Activated T-helper 1 cell treated with anti-CD3 and anti-CD28 coated beads, Interleukin-12 subunit alpha, Interleukin-12 subunit beta, Interleukin-2, Interleukin-4 antibody, amounts not matched to agents 30 ng/mL and 10 ng/mL and 1 ng/mL, durations not matched to agents 14 hours and 24 hours and 36 hours (primary cell): ENCODE data around the gene CUX1. TPM values are rescaled to one million over a fixed set of nuclear protein-coding genes. Genes with fewer than 3 reads are reported as not detected.
"Not testable (repeated sequence)": the region's sequence is repeated elsewhere in the genome, so short reads cannot be mapped to it uniquely, and the experiment has no call there.

Source experiments
- DNase-seq: peaks from one replicate; pipeline ENCODE4 v3.0.0; 2021; ENCODE audit warnings: low spot score
- H3K27ac Mint-ChIP-seq: one replicate; pipeline ENCODE4 v1.8.0; 2021; ENCODE audit warnings: mild to moderate bottlenecking, mixed read lengths
- H3K27me3 Mint-ChIP-seq: one replicate; pipeline ENCODE4 v1.8.0; 2022; ENCODE audit warnings: mild to moderate bottlenecking, moderate library complexity, mixed read lengths; ENCODE audit not compliant: insufficient read depth
- H3K36me3 Mint-ChIP-seq: one replicate; pipeline ENCODE4 v1.8.0; 2021; ENCODE audit warnings: low read depth, mixed read lengths
- H3K4me1 Mint-ChIP-seq: one replicate; pipeline ENCODE4 v1.8.0; 2021; ENCODE audit warnings: low read depth, mixed read lengths
- H3K4me3 Mint-ChIP-seq: one replicate; pipeline ENCODE4 v1.8.0; 2021; ENCODE audit warnings: mild to moderate bottlenecking, moderate library complexity, mixed read lengths
- H3K9me3 Mint-ChIP-seq: one replicate; pipeline ENCODE4 v1.8.0; 2021; ENCODE audit warnings: mixed read lengths
- intact Hi-C: fragments of 100-400 bp; cut with micrococcal nuclease; formaldehyde crosslinking; loops from one replicate; pipeline ENCODE4 v1.15.1; 2024
- total RNA-seq: library from RNA; stranded (reverse); gene quantifications from 2 replicates; pipeline ENCODE4 v1.2.3, GENCODE V29; 2022

Gene CUX1
- total RNA-seq, 1 donor from 2014 or later: 26.9 TPM

DNA sequence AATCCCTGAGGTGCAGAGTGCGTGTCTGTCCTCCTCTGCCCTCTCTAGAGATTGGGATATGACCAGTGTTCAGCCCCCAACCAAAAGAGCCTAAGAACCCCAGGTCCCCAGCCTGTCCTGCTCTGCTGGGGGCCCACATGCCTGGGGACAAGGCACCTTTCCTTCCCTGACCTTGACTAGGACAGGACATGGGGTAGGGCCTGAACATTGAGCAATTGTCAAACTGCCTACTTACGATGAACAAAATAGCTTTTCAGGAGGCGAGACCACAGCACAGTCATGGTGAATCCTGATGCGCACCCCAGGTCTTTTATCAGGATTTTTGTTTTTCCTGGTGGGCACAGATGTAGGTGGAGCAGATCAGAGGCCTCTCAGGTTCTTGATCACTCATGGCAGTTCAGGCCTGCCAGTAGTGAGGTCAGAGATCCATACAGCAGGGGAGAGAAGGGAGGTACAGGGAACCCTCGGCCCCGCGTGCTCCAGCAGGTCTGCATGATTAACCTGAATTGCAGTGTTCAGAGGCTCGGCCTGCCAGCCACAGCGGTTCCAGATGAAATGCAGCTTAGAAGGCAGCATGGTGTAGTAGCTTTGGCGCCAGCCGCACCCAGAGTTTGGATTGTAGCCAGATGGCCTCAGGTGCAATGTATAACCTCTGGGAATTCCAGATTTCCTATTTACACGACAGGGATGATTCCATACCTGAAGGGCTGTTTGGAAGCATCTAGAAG, 191.3 kb downstream of the CUX1 start:
- intact Hi-C loops: no loop called here
- no peak overlapping the region for H3K4me3 Mint-ChIP-seq
- H3K4me1 Mint-ChIP-seq: no peaks in the 10 kb centered on the region
- DNase-seq: no peak
- no peaks in the 10 kb centered on the region for H3K9me3 Mint-ChIP-seq
- no peak overlapping the region for H3K27ac Mint-ChIP-seq
- no peaks in the 10 kb centered on the region for H3K36me3 Mint-ChIP-seq
- no peaks in the 10 kb centered on the region for H3K27me3 Mint-ChIP-seq

DNA sequence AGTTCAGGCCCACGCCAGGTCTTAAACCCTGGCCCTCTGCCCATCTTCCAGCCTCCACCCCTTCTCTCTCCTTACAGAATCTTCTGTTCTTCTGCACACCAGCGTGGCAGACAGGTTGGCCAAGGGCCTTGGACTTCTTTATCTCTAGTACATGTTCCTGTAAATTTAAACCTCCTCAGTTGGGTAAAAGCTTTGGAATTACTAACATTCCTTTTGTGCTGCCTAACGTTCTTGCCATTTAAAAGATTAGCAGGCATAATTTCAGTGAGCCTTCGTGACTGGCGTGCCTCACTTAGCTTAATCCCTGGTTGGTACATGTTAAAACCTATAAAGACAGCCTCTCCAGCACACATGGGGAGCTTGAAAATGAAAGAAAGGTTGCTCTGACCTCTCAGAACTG, 192.2 kb downstream of the CUX1 start:
- no peaks in the 10 kb centered on the region for H3K9me3 Mint-ChIP-seq
- no peaks in the 10 kb centered on the region for H3K27me3 Mint-ChIP-seq
- H3K4me3 Mint-ChIP-seq: no peak overlapping the region
- intact Hi-C loops: no loop called here
- H3K4me1 Mint-ChIP-seq: no peaks in the 10 kb centered on the region
- no peak overlapping the region for H3K27ac Mint-ChIP-seq
- no peak for DNase-seq
- H3K36me3 Mint-ChIP-seq: no peaks in the 10 kb centered on the region

DNA sequence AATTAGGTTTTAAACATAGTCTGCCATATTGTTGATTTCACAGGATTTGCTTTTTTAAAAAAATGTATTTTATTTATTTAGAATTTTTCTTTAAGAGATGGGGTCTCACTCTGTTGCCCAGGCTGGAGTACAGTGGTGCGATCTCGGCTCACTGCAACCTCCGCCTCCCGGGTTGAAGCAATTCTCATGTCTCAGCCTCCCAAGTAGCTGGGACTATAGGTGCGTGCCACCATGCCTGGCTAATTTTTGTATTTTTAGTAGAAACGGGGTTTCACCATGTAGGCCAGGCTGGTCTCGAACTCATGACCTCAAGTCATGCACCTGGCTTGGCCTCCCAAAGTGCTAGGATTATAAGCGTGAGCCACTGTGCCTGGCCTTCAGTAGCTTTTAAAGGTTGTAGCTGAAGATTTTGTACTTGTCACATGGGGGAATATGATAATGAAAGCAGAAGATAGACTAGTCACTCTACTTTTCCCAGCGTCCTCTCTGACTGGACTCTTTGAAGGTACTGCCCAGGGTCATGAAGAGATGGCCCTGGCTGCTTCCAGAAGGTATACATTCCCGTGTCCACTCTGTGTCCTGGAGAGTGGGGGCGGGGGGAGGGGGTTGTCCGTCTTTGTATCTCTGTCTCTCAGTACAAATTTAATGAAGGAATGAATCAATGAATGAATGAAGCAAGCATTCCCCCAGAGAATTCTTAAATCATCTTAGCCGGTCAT, 194.8 kb downstream of the CUX1 start:
- H3K27me3 Mint-ChIP-seq, H3K4me1 Mint-ChIP-seq, intact Hi-C loops: not testable (repeated sequence)

DNA sequence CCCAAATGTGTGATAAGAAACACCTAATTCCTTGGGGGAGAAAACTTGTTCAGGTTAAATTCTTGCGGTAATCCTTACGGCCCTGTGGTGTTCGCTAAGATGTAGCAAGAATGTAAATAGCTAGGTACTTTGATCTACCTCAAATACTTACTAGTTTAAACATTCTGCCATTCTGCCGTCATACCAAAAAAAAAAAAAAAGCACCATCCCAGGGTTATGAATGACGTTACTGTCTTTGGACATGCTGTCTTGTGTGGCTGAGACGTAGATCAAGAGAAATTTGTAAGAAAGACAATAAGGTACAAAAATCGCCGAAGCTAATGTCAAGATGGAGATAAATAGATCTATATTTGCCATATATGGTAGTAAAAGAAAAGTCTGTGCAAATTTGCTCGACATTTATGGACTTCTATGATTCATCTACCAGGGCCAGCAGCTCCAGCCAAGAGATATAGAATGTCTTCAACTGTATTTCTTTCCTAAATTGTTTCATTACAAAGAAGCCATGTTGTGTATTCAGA, 195.6 kb downstream of the CUX1 start:
- intact Hi-C loops: no loop called here
- Mint-ChIP-seq H3K4me1 (no peaks in the 10 kb centered on the region), H3K27me3 (no peaks in the 10 kb centered on the region), H3K27ac (no peak overlapping the region), H3K9me3 (no peaks in the 10 kb centered on the region), H3K4me3 (no peak overlapping the region), H3K36me3 (no peaks in the 10 kb centered on the region)
- DNase-seq: no peak

More for the DNA sequence above, 194.8 kb downstream of the CUX1 start:
- not testable (repeated sequence) for DNase-seq, H3K36me3 Mint-ChIP-seq, H3K4me3 Mint-ChIP-seq, H3K9me3 Mint-ChIP-seq, H3K27ac Mint-ChIP-seq

DNA sequence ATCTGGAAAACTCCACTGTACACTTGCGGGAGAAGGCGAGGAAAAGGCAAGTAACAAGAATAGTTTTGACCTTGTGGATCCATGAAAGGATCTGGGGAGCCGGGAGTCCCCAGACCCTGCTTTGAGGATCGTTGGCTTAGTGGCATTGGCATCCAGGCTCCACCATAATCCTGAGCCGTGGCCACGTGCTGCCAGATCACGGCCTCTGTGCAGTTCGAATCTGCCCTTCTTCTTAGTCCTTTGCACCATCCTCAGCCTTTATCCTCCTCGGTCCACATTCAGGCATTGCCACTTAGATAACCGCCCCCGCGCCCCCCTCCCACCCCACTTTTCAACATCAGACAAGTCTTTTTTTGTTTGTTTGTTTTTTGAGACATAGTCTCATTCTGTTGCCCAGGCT, 201.4 kb downstream of the CUX1 start:
- H3K9me3 Mint-ChIP-seq: no peaks in the 10 kb centered on the region
- no peak overlapping the region for H3K27ac Mint-ChIP-seq
- DNase-seq: no peak
- H3K4me3 Mint-ChIP-seq: no peak overlapping the region
- no peaks in the 10 kb centered on the region for H3K4me1 Mint-ChIP-seq
- no peaks in the 10 kb centered on the region for H3K27me3 Mint-ChIP-seq
- intact Hi-C loops: no loop called here
- no peaks in the 10 kb centered on the region for H3K36me3 Mint-ChIP-seq

DNA sequence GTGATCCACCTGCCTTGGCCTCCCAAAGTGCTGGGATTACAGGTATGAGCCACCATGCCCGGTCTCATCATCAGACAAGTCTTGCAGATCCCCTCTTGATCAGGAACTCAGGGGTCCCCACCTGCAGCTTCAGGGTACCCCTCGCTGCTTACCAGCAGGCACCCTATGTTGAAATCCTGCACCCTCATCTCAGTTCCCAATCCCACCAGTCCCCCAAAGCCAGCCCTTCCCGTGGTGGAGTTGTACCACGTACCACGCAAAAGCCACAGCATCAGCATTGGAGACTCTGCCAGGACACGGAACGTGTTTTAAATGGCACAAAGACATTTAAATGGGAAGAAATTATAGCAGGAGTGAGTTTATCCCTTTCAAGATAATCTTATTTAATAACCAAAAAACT, 202.0 kb downstream of the CUX1 start:
- Mint-ChIP-seq H3K4me1 (no peaks in the 10 kb centered on the region), H3K27ac (no peak overlapping the region), H3K27me3 (no peaks in the 10 kb centered on the region), H3K9me3 (no peaks in the 10 kb centered on the region), H3K4me3 (no peak overlapping the region), H3K36me3 (no peaks in the 10 kb centered on the region)
- intact Hi-C loops: no loop called here
- no peak for DNase-seq

DNA sequence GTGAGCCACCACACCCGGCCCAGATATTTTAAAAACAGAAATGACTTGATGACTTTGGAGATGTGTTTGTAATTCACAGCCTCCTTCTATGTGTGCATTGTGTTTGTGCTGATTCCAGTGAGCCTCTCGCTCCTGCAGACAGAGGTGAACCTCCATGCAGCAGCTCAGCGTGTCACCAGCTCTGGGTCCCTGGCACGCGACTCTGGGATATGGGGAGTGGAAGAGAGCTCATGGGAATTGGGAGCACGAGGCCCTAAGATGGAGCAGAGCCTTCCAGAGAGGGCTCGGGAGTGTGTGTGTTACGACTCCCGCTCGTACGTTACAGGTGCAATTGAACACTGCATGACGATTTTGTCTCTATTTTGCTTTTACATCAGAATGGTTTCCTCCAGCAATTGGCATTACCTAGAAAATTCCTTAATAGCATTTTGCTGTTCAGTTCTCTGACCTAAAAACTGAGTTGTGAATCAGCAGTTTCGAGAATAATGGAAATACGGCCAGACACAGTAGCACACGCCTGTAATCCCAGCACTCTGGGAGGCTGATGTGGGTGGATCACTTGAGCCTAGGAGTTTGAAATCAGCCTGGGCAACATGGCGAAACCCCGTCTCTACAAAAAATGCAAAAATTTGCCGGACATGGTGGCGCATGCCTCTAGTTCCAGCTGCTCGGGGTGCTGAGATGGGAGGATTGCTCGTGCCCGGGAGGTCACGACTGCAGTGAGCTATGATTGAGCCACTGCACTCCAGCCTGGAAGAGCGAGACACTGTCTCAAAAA, 204.6 kb downstream of the CUX1 start:
- H3K4me3 Mint-ChIP-seq: no peak overlapping the region
- H3K27ac Mint-ChIP-seq: no peak overlapping the region
- intact Hi-C loops: no loop called here
- no peaks in the 10 kb centered on the region for H3K36me3 Mint-ChIP-seq
- no peaks in the 10 kb centered on the region for H3K9me3 Mint-ChIP-seq
- no peak for DNase-seq
- H3K4me1 Mint-ChIP-seq: no peaks in the 10 kb centered on the region
- no peaks in the 10 kb centered on the region for H3K27me3 Mint-ChIP-seq

DNA sequence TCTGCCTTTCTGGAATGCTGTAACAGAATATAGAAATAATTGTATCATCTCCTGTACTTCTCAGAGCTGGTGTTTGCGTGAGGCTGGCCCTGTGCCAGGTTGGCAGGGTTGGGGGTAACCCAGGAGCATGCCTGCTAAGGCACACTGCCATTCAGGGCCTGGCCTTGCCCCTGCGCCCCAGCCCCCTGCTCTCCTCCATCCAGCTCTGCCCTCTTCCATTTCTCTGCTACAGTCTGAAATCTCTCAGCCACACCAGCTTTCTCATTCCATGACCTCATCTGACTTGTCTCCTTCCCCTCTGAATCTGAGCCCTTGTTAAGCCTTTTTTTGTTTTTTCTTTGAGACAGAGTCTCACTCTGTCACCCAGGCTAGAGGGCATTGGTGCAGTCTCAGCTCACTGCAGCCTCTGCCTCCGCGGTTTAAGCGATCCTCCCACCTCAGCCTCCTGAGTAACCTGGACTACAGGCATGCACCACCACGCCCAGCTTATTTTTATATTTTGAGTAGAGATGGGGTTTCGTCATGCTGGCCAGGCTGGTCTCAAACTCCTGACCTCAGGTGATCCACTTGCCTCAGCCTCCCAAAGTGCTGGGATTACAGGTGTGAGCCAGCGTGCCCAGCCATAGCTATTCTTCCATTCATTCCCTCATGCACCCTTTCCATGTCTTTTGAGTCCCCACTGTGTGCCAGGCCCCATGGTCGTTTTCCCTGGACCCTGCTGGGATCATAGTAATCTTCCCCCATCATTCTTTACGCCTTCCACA, 206.8 kb downstream of the CUX1 start:
- intact Hi-C loops: no loop called here
- Mint-ChIP-seq H3K4me1 (peaks cover 7% of the 10 kb centered on the region), H3K27ac (no peak overlapping the region), H3K9me3 (no peaks in the 10 kb centered on the region), H3K4me3 (no peak overlapping the region), H3K36me3 (no peaks in the 10 kb centered on the region), H3K27me3 (no peaks in the 10 kb centered on the region)
- no peak for DNase-seq

DNA sequence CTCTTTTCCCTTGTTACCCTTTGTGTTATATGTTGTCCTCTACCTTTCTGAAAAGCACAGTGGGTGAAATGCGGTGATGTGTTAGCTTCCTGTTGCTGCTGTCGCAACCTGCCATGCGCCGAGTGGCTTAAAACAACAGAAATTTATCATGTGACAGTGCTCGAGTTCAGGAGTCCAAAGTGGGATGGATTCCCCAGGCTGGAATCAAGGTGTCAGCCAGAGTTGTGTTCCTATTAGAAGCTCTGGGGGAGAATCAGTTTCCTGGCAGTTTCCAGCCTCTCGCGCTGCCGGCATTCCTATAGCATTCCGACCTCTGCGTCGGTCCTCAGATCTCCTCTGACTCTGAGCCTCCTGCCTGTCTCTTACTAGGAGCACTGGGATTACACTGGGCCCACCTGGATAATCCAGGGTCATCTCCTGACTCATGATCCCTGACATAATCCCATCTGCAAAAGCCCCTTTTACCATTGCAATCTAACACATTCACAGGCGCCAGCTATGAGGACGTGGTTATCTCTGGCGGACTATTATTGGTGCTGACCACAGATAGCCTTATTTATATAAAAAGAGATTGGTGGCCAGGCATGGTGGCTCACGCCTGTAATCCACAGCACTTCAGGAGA, 207.5 kb downstream of the CUX1 start:
- H3K27me3 Mint-ChIP-seq: no peaks in the 10 kb centered on the region
- intact Hi-C loops: no loop called here
- H3K27ac Mint-ChIP-seq: no peak overlapping the region
- no peaks in the 10 kb centered on the region for H3K36me3 Mint-ChIP-seq
- no peak overlapping the region for H3K4me3 Mint-ChIP-seq
- DNase-seq: no peak
- no peaks in the 10 kb centered on the region for H3K9me3 Mint-ChIP-seq
- peaks cover 7% of the 10 kb centered on the region for H3K4me1 Mint-ChIP-seq

DNA sequence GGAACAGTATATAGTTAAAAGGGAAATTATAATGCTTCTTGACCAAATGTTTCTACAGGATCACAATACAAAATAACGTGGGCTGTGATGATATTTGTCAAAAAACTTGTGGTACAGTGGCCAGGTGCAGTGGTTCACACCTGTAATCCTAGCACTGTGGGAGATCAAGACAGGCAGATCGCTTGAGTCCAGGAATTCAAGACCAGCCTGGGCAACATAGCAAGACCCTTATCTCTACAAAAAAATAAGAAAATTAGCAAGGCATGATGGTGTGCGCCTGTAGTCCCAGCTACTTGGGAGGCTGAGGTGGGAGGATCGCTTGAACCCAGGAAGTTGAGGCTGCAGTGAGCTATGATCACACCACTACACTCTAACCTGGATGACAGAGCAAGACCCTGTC, 208.4 kb downstream of the CUX1 start:
- H3K4me1 Mint-ChIP-seq, intact Hi-C loops, H3K4me3 Mint-ChIP-seq, H3K27me3 Mint-ChIP-seq, H3K27ac Mint-ChIP-seq, H3K36me3 Mint-ChIP-seq, DNase-seq, H3K9me3 Mint-ChIP-seq: not testable (repeated sequence)

DNA sequence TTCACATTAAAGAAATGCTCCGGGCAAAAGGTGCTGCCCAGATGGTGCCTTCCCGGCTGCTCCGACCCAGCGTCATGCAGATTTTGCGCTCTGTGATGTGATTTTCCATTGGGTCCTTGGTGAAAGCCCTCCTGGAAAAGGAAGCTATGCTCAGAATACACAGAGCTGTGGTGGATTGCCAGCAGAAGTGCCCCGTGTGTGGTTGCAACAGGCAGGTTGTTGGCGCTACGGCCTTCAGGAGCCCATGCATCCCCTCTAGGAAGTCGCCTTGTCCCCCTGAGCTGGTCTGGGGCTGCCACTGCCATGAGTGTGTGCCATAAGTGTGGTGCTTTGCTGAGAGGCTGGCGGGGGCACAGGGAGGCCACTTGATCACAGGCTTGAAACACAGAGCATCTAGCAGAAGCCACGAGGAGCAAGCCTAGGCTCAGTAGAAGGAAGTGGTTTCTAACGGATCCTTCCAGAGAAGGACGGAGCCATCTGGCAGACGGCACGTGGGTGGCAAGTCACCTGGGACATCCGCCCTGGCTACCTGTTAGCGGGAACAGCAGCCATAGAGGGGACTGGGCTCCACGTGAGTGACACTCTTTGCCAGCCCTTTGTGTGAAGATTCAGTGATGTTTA, 210.9 kb downstream of the CUX1 start:
- no peaks in the 10 kb centered on the region for H3K27me3 Mint-ChIP-seq
- no peak for DNase-seq
- no peak overlapping the region for H3K4me3 Mint-ChIP-seq
- H3K9me3 Mint-ChIP-seq: no peaks in the 10 kb centered on the region
- H3K36me3 Mint-ChIP-seq: no peaks in the 10 kb centered on the region
- H3K4me1 Mint-ChIP-seq: peaks cover 7% of the 10 kb centered on the region
- no peak overlapping the region for H3K27ac Mint-ChIP-seq
- intact Hi-C loops: no loop called here

DNA sequence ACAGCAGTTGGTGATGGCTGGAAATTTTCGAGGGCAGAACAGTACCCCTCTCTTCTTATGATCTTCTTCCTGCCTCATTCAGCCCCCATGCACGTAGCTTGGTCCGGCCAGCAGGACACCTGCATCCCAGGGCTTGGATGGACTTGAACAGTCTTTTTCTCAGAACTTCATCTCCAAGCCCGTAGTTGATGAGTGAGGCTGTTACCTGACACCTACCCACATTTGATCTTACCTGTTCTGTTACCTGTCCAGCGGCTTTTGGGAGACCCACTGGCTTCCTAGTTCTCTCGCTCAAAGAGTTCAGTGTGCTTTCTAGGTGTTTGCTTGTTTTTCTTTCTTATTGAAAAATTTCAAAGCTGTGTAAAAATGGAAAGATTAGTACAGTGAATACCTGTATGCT, 212.2 kb downstream of the CUX1 start:
- intact Hi-C loops: no loop called here
- Mint-ChIP-seq H3K4me1 (peaks cover 7% of the 10 kb centered on the region), H3K9me3 (no peaks in the 10 kb centered on the region), H3K4me3 (no peak overlapping the region), H3K36me3 (no peaks in the 10 kb centered on the region), H3K27ac (no peak overlapping the region), H3K27me3 (no peaks in the 10 kb centered on the region)
- DNase-seq: no peak
